Gastroesophageal sphincter (tissue), 4 donors: ENCODE data around the gene CIAO3. TPM values are rescaled to one million over a fixed set of nuclear protein-coding genes. Genes with fewer than 3 reads are reported as not detected.

Experiments used
- ATAC-seq: fragments of 150-250 bp; one replicate; pipeline ENCODE4 v1.9.1; 2016; ENCODE audit warnings: mild to moderate bottlenecking, moderate library complexity
- H3K27ac ChIP-seq, 4 donors: fragments of 200-600 bp; sonication (generic) in 3 of 4; 1 replicate in 3 of 4; 2 replicates in 1 of 4; pipeline ENCODE4 v1.5.1; 2016 to 2019
- H3K27me3 ChIP-seq: fragments of 200-600 bp; sonication (generic); one replicate; pipeline ENCODE4 v1.5.1; 2019
- H3K36me3 ChIP-seq, 2 donors: fragments of 200-600 bp; sonication (generic); one replicate each; pipeline ENCODE4 v1.5.1; 2019; ENCODE audit warnings: control low read depth in 1 of 2
- H3K4me1 ChIP-seq, 3 donors: fragments of 200-600 bp; sonication (generic); 1 replicate in 2 of 3; 2 replicates in 1 of 3; pipeline ENCODE4 v1.5.1; 2016 to 2019; ENCODE audit warnings: control low read depth in 2 of 3
- H3K4me3 ChIP-seq, 2 donors: fragments of 200-600 bp; sonication (generic); one replicate each; pipeline ENCODE4 v1.5.1; 2019; ENCODE audit warnings: mild to moderate bottlenecking in 1 of 2, moderate library complexity in 1 of 2
- H3K9me3 ChIP-seq, 3 donors: fragments of 200-600 bp; sonication (generic); one replicate each; pipeline ENCODE4 v1.5.1; 2017 to 2019; ENCODE audit warnings: control low read depth in 2 of 3
- CTCF ChIP-seq, 4 experiments: fragments of 200-600 bp in 2 of 4; fragments of 450-650 bp in 2 of 4; sonication (generic) in 1 of 4; IDR thresholded peaks; one replicate each; pipeline ENCODE4 v1.5.1; 2017 to 2019; ENCODE audit warnings: antibody characterized with exemption in 4 of 4, mild to moderate bottlenecking in 2 of 4, moderate library complexity in 2 of 4
- EP300 ChIP-seq: sonication (generic); formaldehyde crosslinking; IDR thresholded peaks from one replicate; pipeline ENCODE4 v1.6.1; 2017; ENCODE audit warnings: antibody characterized with exemption, mild to moderate bottlenecking
- POLR2A ChIP-seq, 2 donors: fragments of 450-650 bp; IDR thresholded peaks; one replicate each; pipeline ENCODE4 v1.6.1; 2017; ENCODE audit warnings: antibody characterized with exemption in 2 of 2, mild to moderate bottlenecking in 2 of 2, moderate library complexity in 1 of 2
- POLR2AphosphoS5 ChIP-seq: sonication (generic); formaldehyde crosslinking; IDR thresholded peaks from one replicate; pipeline ENCODE4 v1.6.1; 2017; ENCODE audit warnings: antibody characterized with exemption
- WGBS, 2 donors: methylation state at CpG; one replicate each; pipeline ENCODE4 v1.1.5; 2018; ENCODE audit warnings: low coverage in 1 of 2; 5-methylcytosine and 5-hydroxymethylcytosine counted together
- total RNA-seq, 4 donors: library from RNA; depleted of rRNA; stranded (reverse); fragments of >200 nt; gene quantifications; one replicate each; pipeline ENCODE4 v1.1.0, GENCODE V29; 2016

CIAO3 gene
- total RNA-seq, 4 donors from 2014 or later, result 18.5 to 46.7 (median 25.6) TPM

- no peak overlapping the region for H3K27ac ChIP-seq
- H3K4me1 ChIP-seq, result no peaks in the 10 kb centered on the region
- WGBS, 2 donors, result no CpG with 5 or more reads among the region's 48 CpGs
- no peaks in the 10 kb centered on the region for H3K9me3 ChIP-seq
- H3K27me3 ChIP-seq, result peaks cover 69% of the 10 kb centered on the region
- H3K4me3 ChIP-seq, result no peak overlapping the region
- no peak for ATAC-seq
- TF ChIP-seq CTCF (IDR thresholded peaks at IDR 0.05) (no peak), POLR2A (IDR thresholded peaks at IDR 0.05) (no peak), EP300 (no peak), POLR2AphosphoS5 (no peak)
- no peaks in the 10 kb centered on the region for H3K36me3 ChIP-seq
These were observed 26.2 kb upstream of the CIAO3 start for GRCh38 chr16:766820-767640.

- no peaks in the 10 kb centered on the region for H3K4me1 ChIP-seq
- ATAC-seq, result no peak
- H3K27ac ChIP-seq, result no peak overlapping the region
- H3K9me3 ChIP-seq, result no peaks in the 10 kb centered on the region
- TF ChIP-seq POLR2AphosphoS5 (no peak), CTCF (IDR thresholded peaks at IDR 0.05) (no peak), EP300 (no peak), POLR2A (IDR thresholded peaks at IDR 0.05) (no peak)
- H3K27me3 ChIP-seq, result peaks cover 76% of the 10 kb centered on the region
- H3K36me3 ChIP-seq, result no peaks in the 10 kb centered on the region
- H3K4me3 ChIP-seq, result no peak overlapping the region
- WGBS, 2 donors, result 76 to 82% methylated on average over 8 to 15 of the region's 29 CpGs
These were observed 25.4 kb upstream of the CIAO3 start for GRCh38 chr16:766008-766819.

- TF ChIP-seq CTCF (IDR thresholded peaks at IDR 0.05), result no peak
- TF ChIP-seq POLR2AphosphoS5, result no peak
- no peak for TF ChIP-seq POLR2A (IDR thresholded peaks at IDR 0.05)
- H3K9me3 ChIP-seq, result no peaks in the 10 kb centered on the region
- peaks cover 74% of the 10 kb centered on the region for H3K27me3 ChIP-seq
- ATAC-seq, result no peak
- no CpG with 5 or more reads among the region's 29 CpGs for WGBS, 2 donors
- H3K4me1 ChIP-seq, result no peaks in the 10 kb centered on the region
- no peak overlapping the region for H3K27ac ChIP-seq
- H3K4me3 ChIP-seq, result no peak overlapping the region
- no peaks in the 10 kb centered on the region for H3K36me3 ChIP-seq
These were observed 24.7 kb upstream of the CIAO3 start for GRCh38 chr16:765488-765865.

GRCh38 chr16:764848-765487 is 24.2 kb upstream of the CIAO3 start:
- Histone ChIP-seq H3K4me3 (no peak overlapping the region), H3K27ac (no peak overlapping the region), H3K36me3 (no peaks in the 10 kb centered on the region), H3K27me3 (peaks cover 74% of the 10 kb centered on the region), H3K9me3 (no peaks in the 10 kb centered on the region), H3K4me1 (no peaks in the 10 kb centered on the region)
- no peak for ATAC-seq
- no CpG with 5 or more reads among the region's 38 CpGs for WGBS, 2 donors
- TF ChIP-seq CTCF (IDR thresholded peaks at IDR 0.05) (no peak), POLR2A (IDR thresholded peaks at IDR 0.05) (no peak), POLR2AphosphoS5 (no peak), EP300 (no peak)
